ENCODE data around the gene KCNE1.

- TF ChIP-seq CTCF (conservative IDR thresholded peaks at IDR 0.05 in 1 of 2, IDR thresholded peaks at IDR 0.05 in 1 of 2; ENCODE audit: extremely low read depth in 1 of 2, insufficient read depth in 1 of 2, low read depth in 1 of 2, low read length in 2 of 2) (no peak), EZH2 (IDR thresholded peaks at IDR 0.05; ENCODE audit: borderline replicate concordance, low read length) (no peak)
These were observed 14.2 kb upstream of the KCNE1 start for GRCh38 chr21:34526241-34526617.

All from mammary epithelial cell (primary cell).